Activated effector memory CD4-positive, alpha-beta T cell treated with anti-CD3 and anti-CD28 coated beads, Interleukin-2, amount 50 U/mL, for 16 hours (primary cell): ENCODE results near the gene OPRM1.

Experiments used
- DNase-seq: peaks from one replicate; pipeline ENCODE4 v3.0.0-alpha.2; 2020

Gene OPRM1

GRCh38 chr6:154289818-154290508, 250.9 kb downstream of the OPRM1 start:
- no peak for DNase-seq

DNA sequence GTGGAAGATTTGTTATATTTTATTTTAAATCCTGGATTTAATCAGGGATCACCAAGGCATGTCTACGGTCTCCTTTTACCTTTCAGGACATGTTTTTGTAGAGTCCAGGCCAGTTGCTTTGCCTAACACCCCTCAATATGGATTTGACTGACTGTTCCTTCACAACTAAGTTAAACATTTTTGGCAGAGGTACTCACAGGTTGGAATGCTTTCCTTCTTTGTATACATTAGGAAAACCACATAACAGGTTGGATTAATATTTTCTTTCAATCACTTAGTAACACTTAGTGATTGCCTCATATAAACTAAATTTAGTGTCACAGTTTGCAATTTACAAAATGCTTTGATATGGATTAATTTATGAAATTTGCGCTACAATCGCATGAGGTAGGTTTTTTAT, 253.0 kb downstream of the OPRM1 start:
- no peak for DNase-seq

DNA sequence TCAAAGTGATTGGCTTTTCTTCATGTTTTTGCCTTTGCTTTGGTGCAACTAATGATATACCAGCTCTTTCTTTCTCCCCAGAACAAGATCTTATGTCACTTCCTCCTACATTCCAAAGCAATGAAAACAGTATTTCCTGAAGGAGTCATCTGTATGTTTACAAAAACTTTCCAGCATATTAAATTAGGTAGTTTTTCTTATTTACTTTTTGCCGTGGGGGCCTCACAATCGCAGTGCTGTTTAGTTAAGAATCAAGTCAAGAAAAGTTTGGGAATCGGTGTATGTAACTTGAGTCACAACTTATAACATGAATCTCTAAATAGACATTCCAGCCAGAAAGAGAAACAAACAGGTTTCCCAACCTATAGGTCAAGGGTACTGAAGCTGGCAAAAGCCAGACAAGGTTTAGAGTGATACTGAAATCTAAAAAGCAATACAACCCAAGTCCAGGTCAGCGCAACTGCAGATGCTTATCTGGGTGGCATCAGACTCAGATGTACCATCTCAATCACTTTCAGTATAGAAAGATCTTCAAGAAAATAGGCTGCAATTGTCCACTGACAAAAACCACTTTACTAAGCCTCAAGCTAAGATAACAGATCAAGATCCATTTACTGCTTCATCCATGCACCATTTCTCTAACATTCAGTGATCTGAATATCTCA, 253.9 kb downstream of the OPRM1 start:
- no peak for DNase-seq

DNA sequence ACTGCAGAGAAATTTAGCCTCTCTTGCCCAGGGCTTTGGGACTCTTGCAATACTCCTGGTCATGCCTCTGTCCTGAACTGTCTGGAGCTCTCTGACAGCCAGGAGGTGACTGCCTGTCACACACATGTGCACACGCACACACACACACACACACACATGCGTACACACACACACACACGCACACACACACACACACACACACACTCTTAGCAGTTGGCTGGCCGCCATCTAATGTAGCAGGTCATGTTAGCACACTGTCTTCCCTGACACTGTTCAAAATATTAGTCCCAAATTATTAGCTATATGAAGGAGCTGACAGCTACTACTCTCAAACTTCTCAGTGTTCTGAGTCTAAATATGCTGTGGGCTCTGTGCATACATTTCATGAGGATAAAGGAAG, 256.7 kb downstream of the OPRM1 start:
- DNase-seq, result no peak
